Anterior cingulate cortex (tissue), 58 donors: Measurements from ENCODE around the gene CDC6.

Source experiments
- DNase-seq, 58 donors: peaks; one replicate each; lab custom pipeline; 2025; lab: John Stamatoyannopoulos, UW

The CDC6 gene

DNA sequence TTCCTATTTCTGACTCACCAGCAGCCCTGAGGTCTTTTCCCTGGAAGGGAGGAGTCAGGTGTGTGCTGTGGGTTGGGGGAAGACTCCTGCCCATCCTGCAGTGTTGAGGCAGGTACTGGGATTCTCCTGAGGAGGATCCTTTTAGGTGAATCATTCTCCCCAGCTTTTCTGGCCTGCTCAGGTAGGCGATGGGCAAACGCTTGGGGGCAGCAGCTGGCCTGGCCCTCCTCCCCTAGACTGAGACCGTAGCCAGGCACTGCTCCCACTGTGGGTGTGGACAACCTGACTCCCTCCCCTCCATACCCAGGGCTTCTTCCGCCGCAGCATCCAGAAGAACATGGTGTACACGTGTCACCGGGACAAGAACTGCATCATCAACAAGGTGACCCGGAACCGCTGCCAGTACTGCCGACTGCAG, 61.8 kb downstream of the CDC6 start:
- DNase-seq: no peak

DNA sequence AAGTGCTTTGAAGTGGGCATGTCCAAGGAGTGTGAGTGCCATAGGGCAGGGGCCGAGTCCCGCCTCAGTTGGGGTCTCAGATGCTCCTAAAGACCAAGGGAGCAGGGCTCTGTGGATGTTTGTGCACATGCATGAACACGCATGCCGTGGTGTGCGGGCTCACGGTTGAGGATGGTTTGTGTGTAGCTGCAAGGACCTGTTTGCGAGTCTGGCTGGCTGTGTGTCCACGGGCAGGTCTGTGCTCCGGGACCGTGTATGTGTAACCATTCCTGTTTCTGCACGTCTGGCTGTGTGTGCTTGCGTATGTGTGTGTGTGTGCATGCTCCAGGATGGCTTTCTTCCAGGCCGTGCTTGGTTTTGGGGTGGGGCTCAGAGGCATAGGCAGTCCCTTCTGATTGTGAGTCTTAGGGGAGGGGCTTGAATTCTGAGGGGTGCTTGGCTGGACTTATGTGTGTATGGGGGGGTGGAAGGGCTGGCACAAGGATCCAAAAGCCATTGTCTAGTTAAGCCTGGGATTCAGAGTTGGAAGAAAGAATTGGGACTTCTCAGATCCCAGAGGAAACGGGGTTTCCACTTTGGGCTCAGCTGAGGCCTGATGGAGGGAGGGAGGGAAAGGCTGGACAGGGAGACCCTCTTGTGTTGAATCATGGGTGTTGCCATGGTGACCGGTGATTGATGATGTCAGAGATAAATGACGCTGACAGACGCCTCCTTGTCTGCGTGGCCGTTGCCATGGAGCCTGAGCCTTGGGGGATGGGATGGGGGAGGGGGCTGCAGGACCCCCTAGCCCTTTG, 62.4 kb downstream of the CDC6 start:
- DNase-seq: peak in 3 of 58 donors; percentile 20 to 55 (median 36)

DNA sequence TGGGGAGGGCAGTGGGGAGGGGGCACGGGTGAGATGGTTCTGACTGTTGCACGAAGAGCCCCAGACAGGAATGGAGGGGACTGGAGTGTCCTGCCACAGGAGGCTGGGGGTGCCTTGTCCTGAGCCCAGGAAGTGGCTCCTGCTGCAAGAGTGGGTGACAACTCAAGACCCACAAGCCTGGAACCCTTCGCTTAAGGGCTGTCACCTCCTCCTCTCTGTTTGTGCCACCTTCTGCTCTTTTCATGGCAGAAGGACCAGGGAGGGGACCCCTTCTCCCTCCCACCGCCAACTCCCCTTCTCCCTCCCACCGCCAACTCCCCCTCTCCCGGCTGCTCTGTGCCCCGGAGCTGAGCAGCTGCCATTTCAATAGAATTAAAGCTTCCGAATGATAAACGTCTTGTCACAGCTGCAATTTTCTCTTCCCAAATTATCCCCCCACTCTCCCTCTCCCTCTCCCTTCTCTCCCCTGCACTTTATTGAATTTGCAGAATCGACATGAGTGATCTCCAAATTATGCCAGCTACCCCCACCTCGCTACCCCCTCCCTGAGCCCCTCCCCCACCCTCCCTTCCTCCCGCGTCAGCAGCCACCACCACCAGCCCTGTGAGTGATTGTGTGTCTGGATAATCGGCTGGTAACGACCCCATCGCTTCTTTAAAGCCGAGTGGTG, 63.1 kb downstream of the CDC6 start:
- peak in 1 of 58 donors; percentile 39 for DNase-seq

DNA sequence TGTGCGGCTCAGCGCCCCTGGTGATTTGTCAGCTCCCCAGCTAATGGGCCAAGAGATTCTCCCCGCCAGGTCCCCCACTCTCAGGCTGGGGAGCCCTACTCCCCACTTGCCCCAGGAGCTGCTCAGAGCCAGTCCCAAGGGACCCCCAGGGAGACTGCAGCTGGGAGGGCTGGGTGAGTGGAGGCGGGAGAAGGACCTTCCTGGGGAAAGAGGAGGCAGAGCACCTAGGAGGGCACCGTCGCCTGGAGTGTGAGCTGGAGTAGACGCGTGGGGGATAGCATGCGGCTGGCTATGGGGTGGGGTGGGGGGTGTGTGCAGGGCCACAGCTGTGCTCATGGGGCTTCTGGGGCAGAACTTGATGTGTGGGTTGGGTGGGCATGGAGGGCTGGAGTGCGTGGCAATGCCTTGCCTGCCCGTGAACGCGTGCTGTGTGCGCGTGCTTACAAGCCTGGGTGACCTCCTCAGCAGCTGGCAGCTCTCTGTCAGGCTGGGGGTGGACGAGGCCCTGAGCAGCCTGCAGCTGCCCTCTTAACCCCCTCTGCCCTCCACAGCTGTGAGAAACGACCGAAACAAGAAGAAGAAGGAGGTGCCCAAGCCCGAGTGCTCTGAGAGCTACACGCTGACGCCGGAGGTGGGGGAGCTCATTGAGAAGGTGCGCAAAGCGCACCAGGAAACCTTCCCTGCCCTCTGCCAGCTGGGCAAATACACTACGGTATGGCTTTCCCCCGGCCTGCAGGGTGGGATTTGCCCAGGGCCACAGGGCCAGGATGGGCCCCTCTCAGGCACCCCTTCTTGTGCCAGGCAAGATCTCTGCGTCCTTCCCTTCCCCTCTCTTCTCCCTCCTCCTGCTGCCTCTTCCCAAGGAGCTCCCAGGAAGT, 63.9 kb downstream of the CDC6 start:
- peak in 1 of 58 donors; percentile 51 for DNase-seq

DNA sequence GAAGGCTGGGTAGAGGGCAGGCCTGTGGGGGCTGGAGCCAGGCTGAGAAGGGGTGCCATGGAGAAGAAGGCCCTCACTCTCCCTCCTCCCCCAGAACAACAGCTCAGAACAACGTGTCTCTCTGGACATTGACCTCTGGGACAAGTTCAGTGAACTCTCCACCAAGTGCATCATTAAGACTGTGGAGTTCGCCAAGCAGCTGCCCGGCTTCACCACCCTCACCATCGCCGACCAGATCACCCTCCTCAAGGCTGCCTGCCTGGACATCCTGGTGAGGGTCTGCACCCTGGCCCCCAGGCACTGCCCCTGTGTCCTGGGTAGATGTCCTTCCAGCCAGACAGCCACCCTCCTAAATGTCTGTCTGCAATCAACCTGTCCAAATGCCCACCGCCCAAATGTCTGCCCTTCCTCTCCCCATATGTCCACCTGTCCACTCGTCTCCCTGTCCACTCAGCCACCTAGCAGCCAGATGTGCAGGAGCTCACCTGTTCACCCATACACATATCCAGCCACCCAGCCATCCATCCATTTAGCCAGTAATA, 64.6 kb downstream of the CDC6 start:
- no peak for DNase-seq

DNA sequence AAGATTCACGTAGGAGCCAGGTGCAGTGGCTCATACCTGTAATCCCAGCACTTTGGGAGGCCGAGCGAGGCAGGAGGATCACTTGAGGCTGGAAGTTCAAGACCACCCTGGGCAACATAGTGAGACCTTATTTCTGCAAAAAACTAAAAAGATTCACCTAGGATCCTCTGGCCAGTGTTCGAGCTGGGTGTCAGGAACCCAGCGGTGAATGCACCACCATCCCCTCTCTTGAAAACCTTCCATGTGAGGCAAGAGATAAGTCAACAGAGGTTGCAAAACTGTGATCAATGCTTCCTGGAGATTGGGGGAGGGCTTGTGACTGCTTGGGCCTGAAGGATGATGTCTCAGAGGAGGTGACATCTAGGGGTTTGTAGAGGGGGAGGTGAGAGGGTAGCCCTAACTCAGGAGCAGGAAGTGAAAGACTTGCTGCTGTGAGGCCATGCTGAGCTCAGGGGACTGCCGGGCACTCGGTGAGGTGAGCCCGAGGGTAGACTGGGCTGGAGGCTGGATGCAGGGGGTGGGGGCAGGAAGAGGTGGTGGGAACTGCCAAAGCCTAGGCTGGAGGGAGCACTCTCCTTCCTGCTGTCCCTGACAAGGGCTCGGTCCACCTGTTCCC, 65.2 kb downstream of the CDC6 start:
- DNase-seq: no peak
